Rectal smooth muscle tissue (tissue), 1 donor: ENCODE measurements around the gene RAP1GAP.

Experiments
- H3K27ac ChIP-seq: one replicate; pipeline ENCODE4 v1.7.0; 2013; ENCODE audit warnings: low read depth, low read length, inconsistent platforms
- H3K27me3 ChIP-seq: one replicate; pipeline ENCODE4 v1.7.0; 2013; ENCODE audit warnings: low read length; ENCODE audit not compliant: control insufficient read depth, insufficient read depth
- H3K36me3 ChIP-seq: one replicate; pipeline ENCODE4 v1.7.0; 2013; ENCODE audit warnings: low read length; ENCODE audit not compliant: control insufficient read depth, insufficient read depth
- H3K4me1 ChIP-seq: one replicate; pipeline ENCODE4 v1.7.0; 2013; ENCODE audit warnings: low read length; ENCODE audit not compliant: control insufficient read depth, insufficient read depth
- H3K4me3 ChIP-seq: one replicate; pipeline ENCODE4 v1.7.0; 2013; ENCODE audit warnings: low read length
- H3K9ac ChIP-seq: one replicate; pipeline ENCODE4 v1.7.0; 2013; ENCODE audit warnings: low read length

Gene RAP1GAP

DNA sequence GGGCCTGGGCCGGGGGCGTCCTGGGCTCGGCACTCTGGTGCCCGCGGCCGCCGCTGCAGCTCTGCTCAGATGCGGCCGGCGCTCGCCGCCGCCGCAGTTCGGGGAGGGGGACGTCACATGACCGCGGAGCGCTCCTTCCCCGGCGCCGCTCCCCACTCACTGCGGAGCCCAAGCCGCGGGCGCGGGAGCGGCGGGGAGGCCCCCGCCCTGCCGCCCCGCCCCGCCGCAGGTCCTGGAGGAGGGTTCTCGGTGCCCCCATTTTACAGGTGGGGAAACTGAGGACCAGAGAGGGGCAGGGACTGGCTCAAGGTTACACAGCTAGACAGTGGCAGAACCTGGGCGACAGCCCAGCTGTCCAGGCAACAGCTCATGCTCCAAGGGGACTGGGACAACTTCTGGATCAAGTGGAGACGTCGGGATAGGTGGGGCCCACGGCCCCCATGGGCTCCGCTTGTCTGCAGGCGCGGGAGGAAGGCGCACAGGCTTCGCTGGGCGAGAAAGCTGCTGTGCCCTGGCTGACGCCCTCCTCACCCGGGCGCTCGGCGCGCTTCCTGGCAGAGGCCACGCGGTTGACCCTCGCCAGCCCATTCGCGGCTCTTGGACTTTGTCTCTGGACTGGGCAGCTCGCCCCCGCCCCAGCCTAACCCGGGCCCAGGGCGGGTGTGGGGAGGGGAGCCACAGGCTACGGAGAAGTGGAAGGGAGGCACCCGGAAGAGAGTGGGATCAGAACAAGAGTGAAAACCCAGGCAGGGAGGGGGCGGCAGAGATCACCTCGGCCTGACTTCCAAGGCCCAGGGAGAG is at the start of gene RAP1GAP:
Gene RAP1GAP, minus strand, starts transcription at position 100 of the 801 bp plus-strand sequence. CDS start 49,325 bp downstream, outside the sequence.
- H3K27me3 ChIP-seq: peaks cover 33% of the 10 kb centered on the region
- no peak within 1 kb of the TSS for H3K9ac ChIP-seq
- H3K36me3 ChIP-seq: no peaks in the 10 kb centered on the region
- H3K27ac ChIP-seq: no peak within 1 kb of the TSS
- H3K4me1 ChIP-seq: peaks cover 19% of the 10 kb centered on the region
- H3K4me3 ChIP-seq: peak within 1 kb of the TSS; percentile 53

DNA sequence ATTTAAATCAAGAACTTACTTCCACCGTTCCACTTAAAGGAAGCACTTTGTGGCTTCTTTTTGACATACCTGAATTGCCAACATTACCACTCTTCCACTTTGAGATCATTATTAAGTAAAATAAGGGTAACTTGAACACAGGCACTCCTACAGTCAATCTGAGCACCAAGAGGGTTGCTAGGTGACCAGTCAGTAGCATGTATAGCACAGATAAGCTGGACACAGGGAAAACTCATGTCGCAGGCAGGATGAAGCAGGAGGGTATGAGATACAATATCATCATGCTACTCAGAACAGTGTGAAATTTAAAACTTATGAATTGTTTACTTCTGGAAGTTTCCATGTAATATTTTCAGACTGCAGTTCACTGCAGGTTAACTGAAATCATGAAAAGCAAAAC is 47.0 kb upstream of the RAP1GAP start:
- Histone ChIP-seq H3K27me3 (no peaks in the 10 kb centered on the region), H3K4me1 (no peaks in the 10 kb centered on the region), H3K27ac (no peak overlapping the region), H3K9ac (no peak overlapping the region), H3K36me3 (peaks cover 18% of the 10 kb centered on the region), H3K4me3 (no peak overlapping the region)

DNA sequence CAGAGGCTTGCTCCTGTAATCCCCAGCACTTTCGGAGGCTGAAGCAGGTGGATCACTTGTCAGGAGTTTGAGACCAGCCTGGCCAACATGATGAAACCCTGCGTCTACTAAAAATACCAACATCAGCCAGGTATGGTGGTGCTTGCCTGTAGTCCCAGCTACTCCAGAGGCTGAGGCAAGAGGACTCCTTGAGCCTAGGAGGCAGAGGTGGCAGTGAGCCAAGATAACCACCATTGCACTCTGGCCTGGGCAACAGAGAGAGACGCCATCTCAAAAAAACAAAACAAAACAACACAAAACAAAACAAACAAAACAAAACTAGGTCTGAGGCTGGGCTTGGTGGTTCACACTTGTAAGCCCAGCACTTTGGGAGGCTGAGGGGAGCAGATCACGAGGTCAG is 38.7 kb upstream of the RAP1GAP start:
- H3K27ac ChIP-seq: no peak overlapping the region
- H3K36me3 ChIP-seq: peaks cover 12% of the 10 kb centered on the region
- H3K4me1 ChIP-seq: no peaks in the 10 kb centered on the region

DNA sequence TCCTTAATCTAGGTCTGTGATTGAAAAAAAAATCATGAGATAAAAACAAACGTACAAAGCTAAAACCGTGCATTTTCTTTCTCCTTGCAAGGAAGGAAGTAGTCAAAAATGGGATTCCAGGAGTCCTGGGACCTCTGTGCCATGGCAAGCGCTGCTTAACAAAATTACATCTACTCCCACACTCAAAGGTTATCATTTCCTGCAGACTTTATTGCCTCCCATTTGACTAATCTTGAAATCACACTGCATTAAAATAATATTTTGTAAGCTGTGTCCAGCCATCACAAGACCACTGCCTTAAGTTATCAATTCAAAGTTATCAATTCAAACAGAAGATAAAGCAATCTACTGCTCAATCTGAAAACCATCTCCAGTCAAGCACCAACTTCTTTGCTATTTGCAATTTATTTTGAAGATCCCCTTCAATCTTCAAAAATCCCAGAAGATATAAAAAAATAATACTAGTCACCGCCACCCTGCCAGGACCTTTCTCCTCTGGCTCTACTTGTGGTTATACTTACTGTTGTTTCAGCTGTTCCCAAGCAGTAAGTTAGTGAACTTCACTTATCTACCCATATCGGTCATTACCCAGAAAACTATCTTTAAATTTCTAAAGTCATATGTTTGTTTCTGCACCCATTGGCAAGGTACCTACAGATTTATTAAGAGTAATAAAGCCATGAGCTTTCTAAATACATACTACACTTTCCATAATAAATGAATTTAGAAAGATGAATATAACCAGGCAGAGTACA is 38.1 kb upstream of the RAP1GAP start:
- no peaks in the 10 kb centered on the region for H3K4me1 ChIP-seq
- no peak overlapping the region for H3K9ac ChIP-seq
- no peak overlapping the region for H3K4me3 ChIP-seq
- no peak overlapping the region for H3K27ac ChIP-seq
- no peaks in the 10 kb centered on the region for H3K27me3 ChIP-seq
- H3K36me3 ChIP-seq: peaks cover 15% of the 10 kb centered on the region

More for the DNA sequence above, 38.7 kb upstream of the RAP1GAP start:
- Histone ChIP-seq H3K4me3 (no peak overlapping the region), H3K27me3 (no peaks in the 10 kb centered on the region), H3K9ac (no peak overlapping the region)

DNA sequence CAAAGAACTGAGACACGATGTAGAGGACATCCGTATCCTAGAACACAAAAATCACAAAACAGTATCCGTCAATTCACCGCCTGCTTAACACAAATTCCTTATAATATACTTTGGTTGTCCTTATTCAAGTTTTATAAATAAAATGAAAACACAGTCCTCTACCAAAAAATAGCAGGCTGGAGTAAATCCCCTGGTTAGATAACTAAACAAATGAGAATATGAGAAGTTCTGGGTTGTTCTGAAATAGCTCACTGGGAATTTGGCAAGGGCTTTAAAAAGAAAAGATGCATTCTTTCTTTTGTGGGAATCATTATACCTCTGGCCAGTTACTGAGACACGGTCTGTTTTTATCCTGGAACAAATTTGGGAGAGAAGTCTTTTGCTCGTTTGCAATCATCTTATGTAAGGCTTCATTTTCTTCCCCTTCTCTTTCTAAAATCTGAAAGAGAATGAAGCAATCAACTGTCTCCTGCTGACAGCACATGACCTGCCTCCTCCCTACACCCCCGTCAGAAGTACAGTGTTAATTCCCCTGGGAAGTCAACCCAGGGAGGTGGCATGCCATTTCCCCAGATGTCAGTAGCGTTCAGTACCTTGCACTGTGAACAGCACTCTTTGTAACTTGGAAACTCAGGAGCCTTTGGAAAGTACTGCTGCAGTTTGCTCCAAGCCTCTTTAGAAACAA is 37.1 kb upstream of the RAP1GAP start:
- Histone ChIP-seq H3K9ac (no peak overlapping the region), H3K36me3 (peaks cover 15% of the 10 kb centered on the region), H3K27me3 (no peaks in the 10 kb centered on the region), H3K4me1 (no peaks in the 10 kb centered on the region), H3K27ac (no peak overlapping the region), H3K4me3 (no peak overlapping the region)

DNA sequence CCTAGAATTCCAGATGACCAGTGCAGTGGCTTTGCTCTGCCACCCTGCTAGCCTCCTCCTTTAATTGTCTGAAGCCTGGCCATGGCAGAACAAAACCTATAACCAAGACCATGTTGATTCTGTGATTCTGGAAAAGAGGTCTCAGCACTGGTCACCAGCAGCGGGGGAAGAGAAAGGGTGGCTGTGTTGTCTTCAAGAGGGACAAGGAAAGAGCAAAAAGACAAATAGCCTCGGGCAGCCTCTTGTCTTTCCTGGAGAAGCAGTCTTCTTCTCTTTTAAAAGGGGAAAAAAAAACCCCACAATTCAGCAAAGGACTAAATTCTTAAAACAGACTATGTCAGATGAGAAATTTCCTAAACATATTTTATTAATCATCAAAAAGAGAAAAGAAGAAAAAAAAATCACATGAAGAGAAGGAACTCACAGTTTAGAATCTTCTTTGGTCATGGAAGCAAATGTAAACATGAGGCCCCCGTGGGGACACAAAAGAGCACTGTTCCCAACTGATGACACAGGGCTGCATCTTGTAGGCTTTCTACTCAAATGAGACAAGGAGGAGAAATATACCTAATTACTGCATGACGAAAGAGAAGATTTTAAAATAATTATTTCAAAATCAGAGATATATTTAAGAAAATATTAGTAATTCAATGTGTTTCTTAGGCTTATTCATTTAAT is 36.3 kb upstream of the RAP1GAP start:
- Histone ChIP-seq H3K9ac (no peak overlapping the region), H3K4me1 (no peaks in the 10 kb centered on the region), H3K27me3 (no peaks in the 10 kb centered on the region), H3K27ac (no peak overlapping the region), H3K36me3 (peaks cover 15% of the 10 kb centered on the region), H3K4me3 (no peak overlapping the region)

DNA sequence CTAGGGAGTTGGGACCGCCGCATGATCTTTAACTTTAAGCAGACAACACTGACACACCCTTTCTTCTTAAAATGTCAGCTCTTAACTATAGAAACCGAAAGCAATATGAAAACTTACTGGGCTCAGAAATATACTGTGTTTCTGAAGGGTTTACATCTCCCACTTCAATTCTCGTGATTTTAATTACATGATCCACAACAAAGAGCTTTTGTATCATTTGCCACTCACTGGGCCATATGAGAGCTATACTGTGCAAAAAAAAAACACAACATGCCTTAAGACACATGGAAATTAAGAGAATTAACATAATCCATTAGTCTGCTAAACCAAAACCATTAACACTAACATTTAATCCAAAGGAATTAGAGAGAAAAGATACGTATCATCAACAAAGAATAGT is 35.0 kb upstream of the RAP1GAP start:
- no peak overlapping the region for H3K4me3 ChIP-seq
- no peak overlapping the region for H3K9ac ChIP-seq
- no peaks in the 10 kb centered on the region for H3K27me3 ChIP-seq
- no peak overlapping the region for H3K27ac ChIP-seq
- no peaks in the 10 kb centered on the region for H3K4me1 ChIP-seq
- H3K36me3 ChIP-seq: peaks cover 15% of the 10 kb centered on the region

DNA sequence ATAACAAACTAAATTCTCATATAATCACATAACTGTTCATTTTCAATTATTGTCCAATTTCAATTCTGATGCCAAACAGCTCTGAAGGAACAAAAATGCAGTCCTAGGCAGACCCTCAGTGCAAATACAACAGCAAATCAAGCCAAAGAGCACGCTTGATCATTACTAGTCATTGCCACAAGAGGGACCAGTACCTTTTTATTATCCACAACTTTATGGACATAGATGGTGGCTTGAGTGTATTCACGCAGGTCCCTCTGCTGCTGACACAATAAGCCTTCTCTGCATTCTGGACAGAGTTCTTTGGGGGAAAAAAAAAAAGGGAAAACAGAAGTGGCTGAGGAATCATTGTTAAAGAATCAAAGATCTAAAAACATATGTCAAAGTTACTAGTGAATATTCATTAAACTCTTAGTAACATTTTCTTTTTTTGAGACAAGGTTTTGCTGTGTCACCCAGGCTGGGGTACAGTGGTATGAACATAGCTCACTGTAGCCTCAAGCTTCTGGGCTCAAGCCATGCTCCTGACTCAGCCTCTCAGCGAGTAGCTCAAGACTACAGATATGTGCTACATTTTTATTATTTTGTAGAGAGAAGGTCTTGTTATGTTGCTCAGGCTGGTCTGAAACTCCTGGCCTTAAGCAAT is 34.3 kb upstream of the RAP1GAP start:
- Histone ChIP-seq H3K9ac (no peak overlapping the region), H3K27me3 (no peaks in the 10 kb centered on the region), H3K4me1 (no peaks in the 10 kb centered on the region), H3K4me3 (no peak overlapping the region), H3K36me3 (peaks cover 15% of the 10 kb centered on the region), H3K27ac (no peak overlapping the region)

DNA sequence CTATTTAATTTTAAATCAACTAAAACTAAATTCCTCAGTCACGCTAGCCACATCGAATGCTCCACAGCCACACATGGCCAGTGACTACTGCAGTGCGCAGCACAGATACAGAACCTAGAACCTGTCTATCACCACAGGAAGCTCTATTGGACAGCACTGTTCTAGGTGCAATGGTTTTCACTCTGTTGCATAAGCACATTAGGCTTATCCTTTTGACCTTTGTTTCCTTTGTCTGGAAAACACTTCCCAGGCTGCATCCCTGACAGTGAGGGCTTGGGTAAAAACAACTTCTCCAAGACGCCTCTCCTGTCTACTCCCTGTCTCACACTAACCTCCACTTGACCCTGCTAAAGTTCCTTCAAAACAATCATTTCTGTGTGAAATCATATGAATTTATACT is 33.6 kb upstream of the RAP1GAP start:
- Histone ChIP-seq H3K36me3 (peaks cover 11% of the 10 kb centered on the region), H3K27ac (no peak overlapping the region), H3K4me3 (no peak overlapping the region), H3K4me1 (no peaks in the 10 kb centered on the region), H3K9ac (no peak overlapping the region), H3K27me3 (no peaks in the 10 kb centered on the region)

DNA sequence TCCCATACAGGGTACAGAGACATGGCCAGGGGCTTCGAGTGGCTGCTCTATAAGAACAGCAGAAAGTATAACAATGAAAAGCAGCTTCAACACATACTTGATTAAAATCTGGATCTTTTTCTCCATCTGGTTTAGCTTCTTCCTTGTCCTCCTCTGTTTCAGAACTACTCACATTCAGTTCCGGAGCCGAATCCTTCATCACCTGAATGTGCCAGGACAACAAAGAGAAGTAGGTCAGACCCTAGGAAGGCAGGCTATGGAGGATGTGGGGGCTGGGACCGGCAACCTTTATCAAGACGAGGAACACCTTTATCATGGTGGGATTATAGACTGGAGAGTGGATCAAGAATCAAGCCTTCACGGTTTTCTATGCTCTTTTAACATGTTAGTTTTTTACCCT is 32.2 kb upstream of the RAP1GAP start:
- Histone ChIP-seq H3K27ac (no peak overlapping the region), H3K4me3 (no peak overlapping the region), H3K27me3 (no peaks in the 10 kb centered on the region), H3K36me3 (peaks cover 10% of the 10 kb centered on the region), H3K9ac (no peak overlapping the region), H3K4me1 (no peaks in the 10 kb centered on the region)

DNA sequence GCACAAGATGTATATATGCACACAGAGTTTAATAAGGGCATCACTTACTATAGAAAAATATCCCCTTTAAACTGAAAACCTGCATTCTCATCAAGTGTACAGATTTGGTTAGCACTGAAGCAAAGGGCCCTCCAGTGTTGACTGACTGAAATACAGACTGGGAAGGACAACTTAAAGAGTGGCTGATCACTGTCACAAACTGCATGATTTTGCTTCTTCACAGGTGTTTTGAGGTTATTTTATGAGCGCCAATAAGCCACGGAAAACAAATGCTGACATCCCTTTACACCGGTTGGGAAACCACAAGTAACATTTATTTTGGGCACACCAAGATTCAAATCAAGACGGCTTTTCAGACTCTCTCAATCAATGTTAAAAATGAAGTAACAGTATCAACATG is 30.9 kb upstream of the RAP1GAP start:
- Histone ChIP-seq H3K4me1 (no peaks in the 10 kb centered on the region), H3K27me3 (no peaks in the 10 kb centered on the region), H3K4me3 (no peak overlapping the region), H3K9ac (no peak overlapping the region), H3K27ac (no peak overlapping the region), H3K36me3 (peaks cover 10% of the 10 kb centered on the region)

DNA sequence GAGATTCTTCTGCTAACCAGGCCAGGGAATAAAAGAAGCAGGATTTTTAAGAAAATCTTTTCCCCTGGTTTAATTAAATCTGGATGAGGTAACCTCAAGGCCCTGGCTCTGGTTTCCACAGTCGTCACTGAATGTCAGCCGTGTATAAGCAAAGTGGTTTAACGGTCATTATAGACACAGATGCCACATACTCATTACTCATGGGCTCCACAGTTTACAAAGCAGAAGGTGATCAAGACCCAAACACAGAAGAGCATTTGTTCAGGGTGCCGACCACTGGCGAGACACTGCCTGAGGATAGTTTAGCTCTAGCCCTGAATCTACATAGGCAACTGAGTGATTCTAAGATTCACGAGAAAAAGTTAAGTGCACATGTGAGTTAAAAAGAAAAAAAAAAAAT is 27.8 kb upstream of the RAP1GAP start:
- Histone ChIP-seq H3K27ac (no peak overlapping the region), H3K4me3 (no peak overlapping the region), H3K9ac (no peak overlapping the region), H3K4me1 (no peaks in the 10 kb centered on the region), H3K36me3 (peaks cover 17% of the 10 kb centered on the region), H3K27me3 (no peaks in the 10 kb centered on the region)
